Measurements from ENCODE around the gene PAFAH1B2.
A peak's percentile ranks its signal among the peaks of the same experiment; 100 is the strongest.
"Not testable (repeated sequence)": the region's sequence is repeated elsewhere in the genome, so short reads cannot be mapped to it uniquely, and the experiment has no call there.

The PAFAH1B2 gene, protein sequence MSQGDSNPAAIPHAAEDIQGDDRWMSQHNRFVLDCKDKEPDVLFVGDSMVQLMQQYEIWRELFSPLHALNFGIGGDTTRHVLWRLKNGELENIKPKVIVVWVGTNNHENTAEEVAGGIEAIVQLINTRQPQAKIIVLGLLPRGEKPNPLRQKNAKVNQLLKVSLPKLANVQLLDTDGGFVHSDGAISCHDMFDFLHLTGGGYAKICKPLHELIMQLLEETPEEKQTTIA

DNA sequence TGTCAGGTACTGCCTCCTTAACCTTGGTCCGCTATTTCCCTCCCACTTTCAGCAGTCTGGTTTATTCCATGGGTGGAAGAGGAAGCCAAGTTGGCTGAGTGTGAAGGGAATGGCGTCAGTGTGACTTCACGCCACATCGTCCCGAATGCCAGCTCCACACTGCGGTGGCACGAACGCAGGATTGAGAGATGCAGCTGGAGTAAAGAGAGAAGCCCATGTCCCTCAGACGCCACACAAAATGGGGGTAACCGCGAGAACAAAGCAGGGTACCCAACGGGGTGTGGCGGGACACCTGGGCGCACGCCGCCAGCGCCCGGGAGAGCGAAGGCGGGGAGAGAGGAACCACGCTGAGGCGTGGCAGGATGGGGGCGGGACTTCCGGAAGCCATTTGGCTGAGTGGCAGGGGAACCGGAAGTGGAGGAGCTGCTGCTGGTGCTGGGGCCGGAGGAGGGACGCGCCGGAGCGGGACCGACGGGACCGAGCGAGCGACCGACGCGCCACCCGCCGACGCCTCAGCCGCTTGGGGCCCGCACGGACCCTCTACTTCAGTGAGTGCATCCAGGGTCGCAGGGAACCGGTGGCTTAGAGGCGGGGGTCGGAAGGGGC lies at the start of gene PAFAH1B2:
TSS of gene PAFAH1B2 (plus strand) at position 417 of the 606 bp plus-strand sequence. CDS start 8,161 bp downstream, outside the sequence.
- DNase-seq, result peak; percentile 97

- no peak for DNase-seq
These were observed 49.3 kb upstream of the PAFAH1B2 start for GRCh38 chr11:117094776-117095175.

GRCh38 chr11:117095284-117096161 lies 48.6 kb upstream of the PAFAH1B2 start:
- DNase-seq, result no peak

DNA sequence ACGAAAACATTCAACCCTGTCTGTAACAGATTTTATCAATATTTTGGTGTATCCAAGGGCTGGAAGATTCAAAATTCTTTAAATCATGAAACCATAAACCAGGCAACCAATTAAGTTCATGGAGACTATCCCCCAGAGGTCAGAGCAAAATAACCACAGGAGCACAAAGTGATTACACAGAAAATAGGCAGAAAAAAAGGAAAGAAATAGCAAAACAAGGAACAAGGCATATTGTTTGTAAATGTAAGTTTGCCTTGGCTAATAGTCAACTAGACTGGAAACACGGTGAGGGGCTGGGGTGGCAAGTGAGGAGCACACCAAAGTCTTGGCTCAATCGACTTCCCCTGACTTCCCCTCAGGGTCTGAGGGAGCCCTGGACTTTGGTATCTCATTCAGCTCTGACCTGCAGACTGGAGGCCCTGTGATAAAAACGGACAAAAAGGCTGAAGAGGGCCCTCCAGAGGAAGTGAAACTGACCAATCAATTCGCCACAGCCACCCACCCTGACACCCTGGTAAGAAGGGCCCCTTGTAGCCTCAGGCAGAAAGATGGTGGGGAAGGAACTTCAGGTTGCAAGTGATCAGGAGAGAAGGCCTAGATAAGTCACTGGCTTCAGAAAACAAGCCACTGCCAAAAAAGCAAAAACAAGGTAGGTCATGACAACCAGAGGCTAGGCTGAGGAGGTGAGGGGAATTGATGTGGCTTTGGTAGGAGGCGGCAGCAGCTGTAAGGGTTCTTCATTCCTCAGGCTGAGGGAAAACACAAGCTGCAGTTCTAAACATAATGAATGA lies 47.7 kb upstream of the PAFAH1B2 start:
- DNase-seq, result peak; percentile 52

DNA sequence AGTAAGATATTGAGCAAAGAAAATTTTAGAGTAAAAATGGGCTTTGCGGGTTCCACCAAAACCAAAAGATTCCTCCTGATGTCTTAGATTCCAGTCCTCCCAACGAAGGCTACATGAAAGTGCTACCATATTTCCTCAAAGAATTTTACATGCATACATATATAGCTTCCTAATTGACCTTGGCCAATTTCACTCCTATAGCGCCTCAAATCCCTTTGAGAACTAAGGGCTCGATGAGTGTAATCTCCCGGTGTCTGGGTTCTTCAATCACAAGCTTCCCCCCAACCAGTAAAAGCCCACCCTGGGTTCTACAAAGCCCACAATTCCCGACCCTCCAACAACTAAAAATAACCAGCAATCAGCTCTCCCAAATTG lies 47.1 kb upstream of the PAFAH1B2 start:
- DNase-seq, result no peak

DNA sequence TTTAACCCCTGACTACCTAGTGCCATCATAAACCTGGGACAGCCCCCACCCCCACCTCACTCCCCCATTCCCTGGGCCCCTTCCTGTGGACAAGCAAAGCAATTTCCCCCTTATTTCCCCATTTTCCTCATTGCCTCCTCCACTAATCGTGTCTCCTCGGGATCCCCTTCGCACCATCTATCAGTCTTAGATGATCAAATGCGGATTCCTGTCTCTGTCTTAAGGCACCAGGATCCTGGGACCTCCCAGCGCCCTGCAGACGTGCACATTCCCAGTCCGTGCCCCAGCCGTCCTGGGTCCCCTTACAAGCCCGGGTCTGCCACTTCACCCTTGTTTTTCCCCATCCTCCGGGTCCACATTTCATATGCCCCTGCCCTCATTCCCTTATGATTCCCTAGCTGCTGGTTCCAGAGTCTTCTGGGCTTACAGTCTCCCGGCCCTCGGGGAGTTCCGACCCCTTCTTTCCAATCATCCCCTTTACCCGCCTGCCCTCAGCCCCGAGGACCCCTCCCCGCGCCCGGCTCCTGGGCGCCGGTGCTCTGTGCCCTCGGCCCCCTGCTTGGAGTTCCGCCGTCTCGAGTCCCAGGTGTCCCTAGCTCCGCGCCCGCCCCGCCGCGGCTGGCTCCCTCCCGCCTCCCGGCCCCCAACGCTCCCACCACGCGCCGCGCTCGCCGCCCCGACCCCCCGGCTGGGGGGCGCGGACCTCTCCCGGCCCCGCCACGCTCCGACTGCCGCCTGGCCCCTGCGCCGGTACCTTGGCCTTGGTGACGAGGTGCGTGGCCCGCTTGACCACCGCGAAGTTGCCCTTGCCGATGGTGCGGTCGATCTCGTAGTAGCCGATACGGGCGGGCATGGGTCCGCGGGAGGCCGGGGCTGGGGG lies 46.5 kb upstream of the PAFAH1B2 start:
- peak; percentile 53 for DNase-seq

GRCh38 chr11:117098269-117099232 lies 45.5 kb upstream of the PAFAH1B2 start, which contains the start of gene SIK3:
Gene SIK3, minus strand, starts transcription at chr11:117098428. Its CDS starts 13 bp downstream, at chr11:117098415.
- peak; percentile 98 for DNase-seq

GRCh38 chr11:117099696-117100095 lies 44.4 kb upstream of the PAFAH1B2 start:
- DNase-seq, result no peak

DNA sequence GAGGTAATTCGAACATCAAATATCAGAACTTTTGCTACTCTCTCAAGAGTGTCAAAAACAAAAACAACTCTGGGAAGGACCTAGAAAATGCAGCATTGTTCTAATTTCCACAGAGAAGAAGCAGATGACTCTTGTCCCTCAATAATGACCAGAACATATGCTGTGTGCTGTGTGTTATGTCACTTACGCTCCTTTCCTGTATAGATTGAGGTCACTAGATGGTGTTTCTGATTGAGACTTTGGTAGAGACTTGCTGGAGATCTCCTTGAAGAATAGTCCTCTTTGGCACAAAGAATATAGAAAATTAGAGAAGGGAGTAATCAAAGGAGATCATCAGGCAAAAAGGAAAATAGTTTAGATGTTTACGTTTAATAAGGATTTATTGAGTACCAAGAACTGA lies 43.5 kb upstream of the PAFAH1B2 start:
- DNase-seq, result no peak

DNA sequence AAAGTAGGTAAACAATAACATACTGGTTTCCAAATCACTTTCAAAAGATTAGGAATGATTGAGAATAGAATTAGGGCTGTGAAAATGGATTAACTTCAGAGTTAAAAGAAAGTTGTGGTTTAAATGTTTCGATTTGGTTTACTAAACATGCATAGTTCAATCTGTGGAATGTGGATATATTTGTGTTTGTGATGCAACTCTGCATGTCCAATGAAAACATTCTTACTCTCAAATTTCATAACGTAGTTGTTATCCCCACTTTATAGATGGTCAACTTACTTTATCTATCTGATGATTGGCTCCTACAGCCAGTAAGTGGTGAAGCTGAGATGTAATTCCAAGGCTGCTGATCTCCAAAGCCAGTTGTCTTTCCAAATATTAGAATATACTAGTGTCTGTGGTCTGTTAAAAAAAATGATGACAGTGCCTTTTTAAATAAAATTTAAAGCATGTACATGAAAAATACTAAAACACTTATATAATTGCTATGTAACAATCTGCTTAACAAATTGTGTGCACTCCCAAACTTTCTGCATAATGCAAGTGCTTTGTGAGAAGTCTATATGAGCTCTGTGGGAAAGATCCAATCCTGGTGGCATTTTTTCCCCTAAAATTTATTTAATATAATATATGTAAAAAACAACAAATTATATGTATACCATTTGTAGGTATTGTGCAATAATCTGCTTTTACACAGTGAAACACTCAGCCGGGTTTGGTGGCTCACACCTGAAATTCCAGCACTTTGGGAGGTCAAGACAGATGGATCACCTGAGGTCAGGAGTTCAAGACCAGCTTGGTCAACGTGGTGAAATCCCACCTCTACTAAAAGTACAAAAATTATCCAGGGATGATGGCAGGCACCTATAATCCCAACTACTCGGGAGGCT lies 36.1 kb upstream of the PAFAH1B2 start:
- no peak for DNase-seq

DNA sequence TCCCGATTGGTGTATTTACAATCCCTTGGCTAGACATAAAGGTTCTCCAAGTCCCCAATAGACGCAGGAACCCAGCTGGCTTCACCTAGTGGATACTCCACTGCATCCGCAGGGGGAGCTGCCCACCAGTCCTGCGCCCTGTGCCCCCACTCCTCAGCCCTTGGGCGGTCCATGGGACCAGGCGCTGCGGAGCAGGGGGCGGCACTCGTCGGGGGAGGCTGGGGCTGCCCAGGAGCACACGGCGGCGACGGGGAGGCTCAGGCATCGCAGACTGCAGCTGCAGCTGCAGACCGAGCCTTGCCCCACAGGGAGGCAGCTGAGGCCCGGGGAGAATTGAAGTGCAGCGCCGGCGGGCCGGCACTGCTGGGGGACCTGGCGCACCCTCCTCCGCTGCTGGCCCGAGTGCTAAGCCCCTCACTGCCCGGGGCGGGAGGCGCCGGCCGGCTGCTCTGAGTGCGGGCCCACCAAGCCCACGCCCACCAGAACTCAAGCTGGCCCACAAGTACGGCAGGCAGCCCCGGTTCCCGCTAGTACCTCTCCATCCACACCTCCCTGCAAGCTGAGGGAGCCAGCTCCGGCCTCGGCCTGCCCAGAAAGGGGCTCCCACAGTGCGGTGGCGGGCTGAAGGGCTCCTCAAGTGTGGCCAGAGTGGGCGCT lies 33.7 kb upstream of the PAFAH1B2 start:
- no peak for DNase-seq

GRCh38 chr11:117112497-117112896 lies 31.6 kb upstream of the PAFAH1B2 start:
- not testable (repeated sequence) for DNase-seq

- not testable (repeated sequence) for DNase-seq
These were observed 31.1 kb upstream of the PAFAH1B2 start for GRCh38 chr11:117112939-117113338.

DNA sequence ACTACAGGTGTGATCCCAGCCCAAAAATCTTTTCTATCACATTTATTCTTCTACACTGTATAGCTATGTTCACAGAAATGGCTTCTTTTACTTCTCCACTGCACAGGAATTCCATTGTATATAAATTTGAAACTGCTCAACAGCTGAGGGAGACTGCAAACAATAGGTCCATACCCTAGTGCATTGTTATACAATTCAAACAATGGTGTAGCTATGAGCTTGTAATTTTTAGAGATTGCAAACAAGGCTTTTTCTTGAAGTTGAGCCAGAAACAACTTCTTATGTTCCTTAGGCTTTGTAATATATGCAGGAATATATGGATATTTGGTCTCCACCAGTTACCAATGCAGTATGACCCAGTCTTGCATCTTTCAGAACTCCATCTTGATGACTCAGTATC lies 26.4 kb upstream of the PAFAH1B2 start:
- DNase-seq, result no peak

DNA sequence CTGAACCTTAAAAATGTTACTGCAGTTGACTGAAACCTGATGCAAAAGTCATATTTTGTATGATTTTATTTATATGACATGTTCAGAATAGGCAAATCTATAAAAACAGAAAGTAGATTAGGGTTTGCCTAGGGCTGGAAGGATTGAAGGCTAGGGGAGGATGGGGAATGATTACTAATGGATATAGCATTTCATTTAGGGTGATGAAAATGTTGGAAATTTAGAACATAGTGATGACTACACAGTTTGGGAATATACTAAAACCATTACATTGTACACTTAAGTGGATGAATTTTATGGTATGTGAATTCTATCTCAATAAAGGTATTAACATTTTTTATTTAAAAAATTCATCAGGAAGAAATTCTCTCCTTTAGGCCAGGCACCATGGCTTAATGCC lies 22.9 kb upstream of the PAFAH1B2 start:
- no peak for DNase-seq

DNA sequence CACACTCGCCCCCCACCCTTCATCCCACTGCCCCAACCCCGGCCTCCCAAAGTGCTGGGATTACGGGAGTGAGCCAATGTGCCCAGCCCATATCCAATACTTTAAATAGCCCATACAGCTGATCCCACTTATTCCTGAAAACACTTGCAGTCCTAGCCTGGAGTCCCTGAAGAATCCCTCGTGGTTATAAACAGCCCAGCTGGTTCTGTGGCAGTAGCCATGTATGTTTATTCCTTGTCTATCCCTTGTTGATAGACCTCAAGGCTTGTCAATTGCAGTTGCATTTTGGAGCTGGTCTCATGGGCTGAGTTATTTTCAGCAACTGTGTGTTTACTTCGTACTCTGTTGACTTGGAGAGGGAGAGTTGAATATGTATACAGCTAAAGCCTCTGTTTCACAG lies 21.5 kb upstream of the PAFAH1B2 start:
- DNase-seq, result no peak

DNA sequence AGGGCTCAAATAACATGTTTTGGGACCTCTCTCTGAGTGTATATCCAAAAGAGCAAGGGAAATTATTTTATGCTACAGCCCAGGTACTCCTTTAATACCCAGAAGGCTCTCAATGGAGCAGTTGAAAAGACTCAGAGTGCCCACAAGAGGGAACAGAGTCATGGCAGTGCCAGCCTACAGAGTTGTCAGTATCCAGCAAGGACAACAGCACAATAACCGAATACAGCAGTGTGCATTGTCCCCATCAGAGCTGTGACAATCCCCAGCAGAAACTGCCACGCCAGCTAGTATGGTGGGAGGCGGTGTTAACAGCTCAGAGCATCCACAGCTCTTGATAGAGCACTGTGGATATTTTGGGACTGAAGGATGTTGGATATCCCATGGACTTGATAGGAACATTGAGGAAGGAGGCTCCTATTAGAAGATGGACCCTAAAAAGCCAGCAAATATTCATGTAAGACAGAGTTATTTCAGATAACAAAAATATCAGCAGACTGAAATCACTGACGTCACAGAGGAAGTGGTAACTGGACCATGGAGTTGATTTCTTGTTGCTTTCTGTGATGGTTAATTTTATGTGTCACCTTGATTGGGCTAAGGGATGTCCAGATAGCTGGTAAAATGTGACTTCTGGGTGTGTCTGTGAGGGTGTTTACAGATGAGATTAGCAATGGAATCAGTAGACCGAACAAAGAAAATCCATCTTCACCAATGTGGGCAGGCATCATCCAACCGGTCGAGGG lies 17.7 kb upstream of the PAFAH1B2 start:
- no peak for DNase-seq
